Posterior vena cava (tissue), 2 donors: Measurements from ENCODE around the gene ST6GALNAC5. TPM values are rescaled to one million over a fixed set of nuclear protein-coding genes. Genes with fewer than 3 reads are reported as not detected.
"Not testable (repeated sequence)": the region's sequence is repeated elsewhere in the genome, so short reads cannot be mapped to it uniquely, and the experiment has no call there.

ENCODE experiments used
- DNase-seq: peaks from one replicate; pipeline ENCODE4 v3.0.0-alpha.2; 2020; ENCODE audit warnings: low spot score
- intact Hi-C, 2 donors: fragments of 100-400 bp; cut with DNase I; formaldehyde crosslinking; loops; one replicate each; pipeline versions ENCODE4 v1.14.1 to v1.14.2; 2022 to 2023
- total RNA-seq, 2 donors: library from RNA; stranded (reverse); fragmentation: NEBNext Ultra II Directional; extraction: Animal tissue kit (Norgen Biotek cat#: 25700); gene quantifications; one replicate each; pipeline ENCODE4 v1.2.1, GENCODE V29; 2021
- donor health status: DM: yes; HTN: yes; CAD: no.
- donor health status: DM: yes; HTN: yes; CAD: no.

ST6GALNAC5 gene
- total RNA-seq, 2 donors from 2014 or later: 6.0 to 21.8 TPM

DNA sequence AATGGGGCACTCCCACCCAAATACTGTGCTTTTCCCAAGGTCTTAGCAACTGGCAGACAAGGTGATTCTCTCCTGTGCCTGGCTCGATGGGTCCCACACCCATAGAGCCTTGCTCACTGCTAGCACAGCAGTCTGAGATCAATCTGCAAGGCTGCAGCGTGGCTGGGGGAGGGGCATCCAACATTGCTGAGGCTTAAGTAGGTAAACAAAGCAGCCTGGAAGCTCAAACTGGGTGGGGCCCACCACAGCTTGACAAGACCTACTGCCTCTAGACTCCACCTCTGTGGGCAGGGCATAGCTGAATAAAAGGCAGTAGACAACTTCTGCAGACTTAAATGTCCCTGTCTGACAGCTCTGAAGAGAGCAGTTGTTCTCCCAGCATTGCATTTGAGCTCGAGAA is 114.0 kb downstream of the ST6GALNAC5 start:
- DNase-seq, intact Hi-C loops: not testable (repeated sequence)

DNA sequence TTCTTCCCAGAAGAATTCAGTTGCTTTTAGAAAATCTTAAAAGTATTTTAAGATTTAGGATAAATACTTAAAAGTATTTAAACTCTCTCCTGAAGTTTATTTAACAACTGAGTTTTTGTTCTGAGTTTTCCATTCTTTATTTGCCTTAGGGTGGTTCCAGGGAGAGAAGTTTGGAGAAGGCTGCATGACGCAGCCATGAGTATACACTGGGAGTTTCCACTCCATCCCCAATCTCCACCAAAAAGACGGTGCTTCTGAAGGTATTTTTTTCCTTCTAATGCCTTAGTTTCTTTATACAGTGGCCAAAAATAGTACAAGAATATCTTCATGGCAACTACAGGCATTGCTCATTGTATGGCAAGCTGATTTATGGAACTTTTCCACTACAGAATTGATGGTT is 122.7 kb downstream of the ST6GALNAC5 start:
- intact Hi-C loops: no loop called here
- no peak for DNase-seq

DNA sequence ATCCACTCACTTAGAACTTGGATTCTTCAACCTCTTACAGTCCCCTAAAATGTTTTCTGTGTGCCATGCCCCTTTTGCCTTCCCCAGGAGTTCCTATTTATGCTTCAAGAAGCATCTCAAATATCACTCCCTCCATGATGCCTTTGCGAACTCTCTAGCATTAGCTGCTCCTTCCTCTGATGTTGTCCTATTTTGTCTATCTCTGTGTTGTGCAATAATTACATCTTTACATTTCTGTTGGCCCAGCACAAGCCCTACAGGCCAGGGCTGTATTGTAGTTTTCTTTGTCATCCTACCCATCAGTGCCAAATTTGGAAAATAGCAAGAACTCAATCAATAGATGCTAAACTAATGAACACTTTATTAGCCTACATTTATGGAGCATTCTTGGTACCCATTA is 125.8 kb downstream of the ST6GALNAC5 start:
- no peak for DNase-seq
- intact Hi-C loops: no loop called here

DNA sequence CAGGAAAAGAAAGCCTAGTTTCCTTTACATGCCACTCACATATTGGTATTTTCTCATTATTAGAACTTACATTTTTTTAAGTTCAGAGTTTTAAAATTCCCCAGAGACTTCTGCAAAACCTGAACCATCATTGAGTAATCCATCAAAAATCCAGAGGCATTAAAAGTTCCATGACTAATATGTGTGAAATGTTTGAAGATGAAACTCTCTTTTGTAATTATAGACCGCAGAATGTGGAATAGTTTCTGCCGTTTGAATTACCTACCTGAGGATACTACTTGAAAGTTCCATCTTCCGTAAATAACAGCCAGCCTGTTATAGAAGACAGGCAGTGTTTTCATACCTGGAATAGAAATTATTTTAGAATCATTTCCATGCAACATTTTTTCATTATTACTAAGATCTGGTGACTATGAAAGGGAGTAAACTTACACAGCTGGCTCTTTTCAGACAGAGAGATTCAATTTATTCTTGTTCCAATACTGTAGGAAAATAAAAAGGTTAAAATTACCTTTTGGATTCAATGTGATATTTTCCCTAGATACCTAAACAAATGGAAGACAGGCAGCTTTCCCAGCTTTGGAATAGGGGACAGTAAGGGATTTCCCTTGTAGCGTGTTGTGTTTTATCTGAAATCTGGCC is 131.4 kb downstream of the ST6GALNAC5 start:
- intact Hi-C loops: no loop called here
- DNase-seq: no peak

DNA sequence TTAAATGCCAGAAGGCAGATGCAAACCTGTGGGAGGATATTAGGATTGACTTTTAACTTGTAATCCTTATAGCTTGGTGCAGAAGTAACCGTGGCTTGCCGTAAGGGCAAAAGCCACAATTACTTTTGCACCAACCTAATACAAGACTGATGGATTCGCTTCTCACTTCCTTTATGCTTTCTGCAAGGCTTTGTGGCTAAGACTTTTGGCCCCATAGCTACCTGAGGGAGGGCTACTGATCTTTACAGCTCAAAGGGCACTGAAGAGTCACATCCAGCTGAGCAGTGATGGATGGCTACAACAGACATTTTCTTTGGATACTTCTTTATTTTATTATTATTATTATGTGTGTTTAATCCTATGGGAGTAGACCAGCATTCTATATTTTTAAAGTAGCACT is 140.4 kb downstream of the ST6GALNAC5 start:
- intact Hi-C loops: no loop called here
- no peak for DNase-seq

DNA sequence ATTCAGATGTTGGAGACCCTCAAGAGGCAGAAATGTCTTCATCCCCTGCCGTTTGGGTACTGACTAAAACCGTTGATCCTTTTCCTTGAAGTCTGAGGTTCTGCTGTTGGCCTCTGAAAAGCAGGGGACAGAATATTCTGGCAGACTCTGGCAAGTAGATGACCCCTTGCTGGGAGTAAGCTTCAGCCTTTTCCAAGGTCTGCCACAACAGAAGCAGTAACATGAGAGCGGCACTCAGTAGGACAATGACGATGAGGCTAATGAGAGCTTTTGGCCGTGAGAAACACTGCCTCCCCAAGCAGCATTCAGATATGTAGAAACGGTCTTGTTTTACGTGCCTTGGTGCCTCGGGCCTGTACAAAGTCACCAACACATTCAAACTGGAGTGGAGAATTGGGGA is 143.7 kb downstream of the ST6GALNAC5 start:
- no peak for DNase-seq
- intact Hi-C loops: no loop called here

DNA sequence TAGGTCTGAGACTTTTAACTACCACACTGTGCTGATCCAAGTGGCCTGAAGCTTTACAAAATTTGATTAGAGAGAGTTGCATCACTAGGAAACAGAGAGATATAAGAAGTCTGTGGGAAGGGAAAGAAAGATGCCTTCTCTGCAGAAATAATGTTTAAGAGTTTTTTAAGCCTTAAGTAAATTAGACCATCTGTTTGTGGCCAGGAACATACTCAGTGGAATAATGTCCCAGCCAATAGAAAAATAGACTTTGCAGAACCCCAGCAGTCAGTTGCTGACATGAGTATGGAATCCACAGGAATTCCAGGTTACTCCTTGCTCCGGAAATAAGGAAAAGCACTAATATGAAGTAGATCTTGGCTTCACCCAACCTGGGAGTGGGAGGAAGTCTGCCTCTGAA is 144.8 kb downstream of the ST6GALNAC5 start:
- no peak for DNase-seq
- intact Hi-C loops: no loop called here

DNA sequence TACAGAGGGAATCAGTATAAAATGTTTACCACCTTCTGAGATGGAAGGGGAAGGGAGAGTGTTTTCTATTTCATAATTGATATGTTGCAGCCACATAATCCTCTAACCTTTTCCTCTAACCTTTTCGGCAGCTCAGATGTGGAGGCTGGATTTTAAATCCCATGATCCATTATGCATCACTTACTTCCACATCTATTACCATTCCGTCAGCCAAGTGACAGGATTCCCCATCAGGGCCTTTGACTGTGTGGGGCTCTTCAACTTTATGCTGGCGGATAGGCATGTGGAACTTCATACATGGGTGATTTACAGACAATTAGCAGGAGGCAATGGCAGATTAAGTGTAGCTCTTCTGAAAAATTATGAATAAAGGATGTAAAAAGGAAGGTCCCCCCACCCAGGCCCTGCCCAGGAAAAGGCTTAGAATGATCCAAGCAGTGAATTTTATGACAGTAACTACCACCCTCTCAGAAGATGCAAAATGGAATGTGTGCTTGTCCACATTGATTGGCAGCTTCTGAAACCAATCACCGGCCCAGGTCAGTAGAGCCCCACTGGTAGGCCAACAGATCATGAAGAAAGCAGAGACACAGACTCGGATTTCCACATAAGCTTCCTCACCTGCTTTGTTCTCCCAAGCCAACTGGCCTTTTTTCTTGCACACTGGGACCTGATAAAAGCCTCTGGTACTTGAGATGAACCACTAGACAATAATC is 147.0 kb downstream of the ST6GALNAC5 start:
- intact Hi-C loops: no loop called here
- no peak for DNase-seq

DNA sequence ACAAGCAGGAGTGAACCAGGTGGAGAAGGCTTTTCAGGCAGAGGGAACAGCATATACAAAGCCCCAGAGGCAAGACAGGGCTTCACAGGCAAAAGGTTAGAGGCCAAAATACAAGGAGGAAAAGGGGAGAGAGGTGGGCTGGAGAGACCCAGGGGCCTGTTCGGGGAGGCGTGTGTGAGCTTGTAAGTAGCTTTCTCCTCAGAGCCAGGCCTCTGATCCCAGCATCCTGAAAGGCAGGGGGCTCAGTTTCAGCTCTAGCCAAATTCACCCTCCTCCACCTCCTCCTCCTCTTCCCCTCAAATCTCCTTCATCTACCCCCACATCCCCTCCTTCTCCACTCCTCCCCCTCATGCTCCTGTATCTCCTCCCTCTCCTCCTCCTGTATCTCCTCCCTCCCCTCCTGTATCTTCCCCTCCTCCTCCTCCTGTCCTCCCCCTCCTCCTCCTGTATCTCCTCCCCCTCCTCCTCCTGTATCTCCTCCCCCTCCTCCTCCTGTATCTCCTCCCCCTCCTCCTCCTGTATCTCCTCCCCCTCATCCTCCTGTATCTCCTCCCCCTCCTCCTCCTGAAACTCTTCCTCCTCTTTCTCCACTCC is 148.6 kb downstream of the ST6GALNAC5 start:
- intact Hi-C loops: loop anchor here in 1 of 2 donors (1.0 kb wide), 1 partner anchor 13 kb away; no protein-coding TSS in a partner anchor
- no peak for DNase-seq

DNA sequence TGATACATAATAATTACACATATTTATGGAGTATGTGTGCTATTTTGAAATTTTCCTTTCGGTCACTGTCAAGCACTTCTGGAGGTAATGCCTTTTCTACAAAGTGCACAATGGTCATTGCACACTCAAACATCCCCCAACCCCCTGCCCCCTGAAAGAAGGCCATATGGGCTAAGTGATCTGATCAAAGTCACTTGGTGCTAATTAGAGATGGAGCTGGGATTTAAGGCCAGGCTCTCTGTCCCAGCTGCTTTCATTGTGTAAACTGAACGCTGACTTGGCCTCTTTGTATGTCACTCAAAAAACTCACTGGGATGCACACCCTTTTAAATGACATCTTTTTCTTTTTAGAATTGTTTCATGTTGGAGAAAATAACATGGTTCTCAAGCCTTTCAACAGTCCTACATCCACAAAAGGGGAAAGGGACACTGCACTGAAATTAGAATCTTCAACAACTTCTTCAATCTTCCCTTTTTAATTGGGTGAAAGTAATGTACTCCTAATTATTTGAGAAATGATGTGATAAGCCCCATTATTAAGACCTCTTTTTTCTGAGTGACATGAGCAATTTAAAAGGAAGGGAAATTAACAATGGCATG is 149.2 kb downstream of the ST6GALNAC5 start:
- intact Hi-C loops: loop anchor here in 1 of 2 donors (1.0 kb wide), 1 partner anchor 13 kb away; no protein-coding TSS in a partner anchor
- DNase-seq: no peak

DNA sequence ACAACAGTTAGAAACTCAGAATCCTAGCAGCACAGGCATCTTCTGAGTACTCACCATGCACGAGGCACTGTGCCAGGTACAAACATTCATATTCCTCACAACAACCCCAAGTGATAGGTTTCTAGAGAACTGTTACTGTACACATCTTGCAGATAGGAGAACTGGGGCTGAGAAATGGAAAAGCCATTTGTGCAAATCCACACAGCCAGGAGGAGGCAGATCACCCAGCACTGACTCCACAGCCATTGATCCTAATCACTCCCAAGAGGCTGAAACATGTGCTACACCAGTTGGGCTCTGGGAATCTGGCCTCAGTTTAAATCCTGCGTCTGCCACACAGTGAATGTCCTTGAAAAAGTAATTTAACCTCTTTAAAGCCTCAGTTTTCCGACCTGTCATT is 151.0 kb downstream of the ST6GALNAC5 start:
- no peak for DNase-seq
- intact Hi-C loops: no loop called here

DNA sequence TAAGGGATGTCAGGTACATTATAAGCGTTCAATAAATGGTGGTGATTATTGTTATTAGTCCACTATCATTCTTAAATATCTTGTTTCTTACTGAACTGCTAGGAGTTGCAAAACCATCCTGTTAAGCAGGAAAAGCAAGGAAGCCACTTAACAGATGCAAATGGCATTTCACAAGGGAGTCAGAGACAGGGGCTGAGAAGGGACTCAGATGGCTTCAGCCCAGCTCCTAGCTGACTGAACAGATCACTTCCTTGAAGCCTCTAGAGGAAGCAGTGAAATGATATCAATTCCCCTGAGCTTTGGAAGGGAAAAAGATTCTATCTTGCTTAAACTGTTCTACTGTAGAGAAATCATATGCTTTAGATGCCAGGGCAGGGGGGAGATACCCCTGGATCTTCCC is 151.5 kb downstream of the ST6GALNAC5 start:
- intact Hi-C loops: no loop called here
- DNase-seq: no peak

DNA sequence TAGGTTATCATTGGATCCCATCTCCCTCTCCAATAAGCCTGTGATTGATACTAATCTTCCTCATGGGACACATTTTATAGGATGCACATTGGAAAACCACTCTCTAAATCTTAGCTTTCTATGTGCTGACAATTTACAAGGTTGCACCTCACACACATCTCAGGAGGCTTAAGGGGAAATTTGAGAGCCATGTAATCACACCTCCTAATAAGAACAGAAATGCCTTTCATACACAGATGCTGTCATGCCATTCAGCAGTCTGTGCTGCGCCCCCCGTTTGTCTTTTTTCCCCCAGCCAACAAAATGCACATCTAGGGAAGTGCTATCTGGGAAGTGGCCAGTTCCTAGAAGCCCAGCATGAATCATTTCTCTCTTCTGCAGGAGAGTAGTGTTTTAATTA is 154.5 kb downstream of the ST6GALNAC5 start:
- intact Hi-C loops: no loop called here
- no peak for DNase-seq

DNA sequence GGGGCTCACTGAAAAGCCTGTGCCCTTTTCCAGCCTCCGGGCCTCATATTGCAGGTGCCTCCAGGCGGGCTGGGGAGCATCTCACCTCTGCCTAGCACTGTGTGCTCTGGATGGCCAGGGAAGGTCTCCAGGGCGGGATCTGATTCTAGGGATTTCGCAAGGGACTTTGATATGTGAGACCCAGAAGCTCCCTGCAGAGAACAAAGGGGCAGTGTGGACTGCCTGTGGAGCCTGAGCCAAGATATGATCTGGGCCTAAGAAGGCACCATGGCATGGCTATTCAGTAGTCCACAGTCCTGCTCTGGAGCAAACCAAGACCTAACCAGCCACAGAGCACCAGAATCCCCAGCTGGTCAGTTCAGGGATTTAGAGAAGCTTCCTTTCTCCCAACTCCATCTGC is 157.2 kb downstream of the ST6GALNAC5 start:
- intact Hi-C loops: no loop called here
- DNase-seq: no peak

DNA sequence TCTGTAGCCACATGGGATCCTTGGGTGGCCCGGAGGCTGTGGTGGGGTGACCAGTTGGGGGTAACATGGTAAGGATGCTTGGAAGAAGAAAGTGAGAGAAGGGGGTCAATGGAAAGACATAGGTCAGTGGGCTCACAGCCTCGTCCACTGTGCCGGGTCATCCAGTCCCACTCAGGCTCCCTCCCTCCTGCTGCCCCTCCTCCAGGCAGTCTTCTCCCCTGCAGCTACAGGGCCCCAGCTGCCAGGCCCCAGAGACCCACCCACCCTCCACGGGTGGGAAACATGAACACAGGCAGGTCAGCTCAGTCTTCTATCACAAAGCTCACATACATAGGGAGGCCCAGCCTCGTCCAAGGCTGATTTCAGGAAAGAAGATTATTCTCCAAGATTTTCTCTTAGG is 158.3 kb downstream of the ST6GALNAC5 start:
- no peak for DNase-seq
- intact Hi-C loops: no loop called here

DNA sequence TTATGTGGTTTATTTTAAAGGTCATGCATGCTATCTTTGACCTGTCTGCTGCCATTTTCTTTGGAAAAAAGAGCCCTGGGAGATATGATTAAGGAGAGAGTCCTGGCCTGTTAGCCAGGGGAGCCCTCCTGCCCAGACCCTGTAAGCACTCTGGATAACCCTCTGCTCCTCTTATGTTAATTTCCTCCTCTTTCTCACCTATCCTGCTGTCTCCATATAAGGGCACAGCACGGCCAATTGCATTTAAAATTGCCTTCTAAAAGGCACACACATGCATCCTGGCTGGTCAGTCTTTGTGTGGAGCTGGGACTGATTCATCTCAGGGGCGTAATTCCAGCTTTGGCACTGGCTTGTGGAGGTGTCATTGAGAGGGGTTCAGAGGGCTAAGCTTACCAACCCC is 158.9 kb downstream of the ST6GALNAC5 start:
- intact Hi-C loops: no loop called here
- DNase-seq: no peak

DNA sequence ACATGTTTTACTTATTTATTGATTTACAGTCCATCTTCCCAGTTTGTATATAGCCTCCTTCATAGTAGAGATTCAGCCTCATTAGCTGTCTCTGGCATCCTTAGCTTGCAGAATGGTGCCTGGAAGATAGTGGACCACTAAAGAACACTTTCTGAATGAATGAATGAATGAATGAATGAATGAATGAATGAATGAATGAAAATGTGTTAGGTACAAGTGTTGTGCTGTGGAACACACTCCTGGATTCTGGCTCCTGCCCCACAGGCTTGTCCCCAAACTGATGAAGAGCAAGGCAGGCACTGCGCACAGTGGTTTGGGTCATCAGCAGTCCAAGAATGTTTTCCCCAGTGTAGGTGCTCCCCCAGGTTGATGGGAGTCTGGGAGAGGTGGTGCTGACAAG is 159.4 kb downstream of the ST6GALNAC5 start:
- DNase-seq: no peak
- intact Hi-C loops: no loop called here

DNA sequence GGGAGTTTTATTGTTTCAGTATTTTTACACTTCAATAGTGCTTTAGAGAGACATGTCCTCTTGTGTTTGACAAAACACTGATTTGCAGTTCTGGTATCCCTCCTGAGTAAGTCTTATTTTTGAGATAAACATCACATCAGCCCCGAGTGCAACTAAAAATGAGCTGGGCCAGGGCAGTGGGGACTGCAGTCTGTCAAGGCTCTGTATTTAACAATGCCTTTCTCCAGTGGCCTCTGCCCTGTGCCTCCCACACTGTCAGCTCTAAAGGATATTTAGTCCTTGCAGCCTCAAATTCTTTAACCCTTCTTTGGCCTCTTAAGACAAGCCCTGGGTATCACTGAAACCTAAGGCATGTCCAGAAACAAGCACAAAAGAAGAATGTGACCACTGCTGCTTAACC is 160.6 kb downstream of the ST6GALNAC5 start:
- DNase-seq: no peak
- intact Hi-C loops: no loop called here

DNA sequence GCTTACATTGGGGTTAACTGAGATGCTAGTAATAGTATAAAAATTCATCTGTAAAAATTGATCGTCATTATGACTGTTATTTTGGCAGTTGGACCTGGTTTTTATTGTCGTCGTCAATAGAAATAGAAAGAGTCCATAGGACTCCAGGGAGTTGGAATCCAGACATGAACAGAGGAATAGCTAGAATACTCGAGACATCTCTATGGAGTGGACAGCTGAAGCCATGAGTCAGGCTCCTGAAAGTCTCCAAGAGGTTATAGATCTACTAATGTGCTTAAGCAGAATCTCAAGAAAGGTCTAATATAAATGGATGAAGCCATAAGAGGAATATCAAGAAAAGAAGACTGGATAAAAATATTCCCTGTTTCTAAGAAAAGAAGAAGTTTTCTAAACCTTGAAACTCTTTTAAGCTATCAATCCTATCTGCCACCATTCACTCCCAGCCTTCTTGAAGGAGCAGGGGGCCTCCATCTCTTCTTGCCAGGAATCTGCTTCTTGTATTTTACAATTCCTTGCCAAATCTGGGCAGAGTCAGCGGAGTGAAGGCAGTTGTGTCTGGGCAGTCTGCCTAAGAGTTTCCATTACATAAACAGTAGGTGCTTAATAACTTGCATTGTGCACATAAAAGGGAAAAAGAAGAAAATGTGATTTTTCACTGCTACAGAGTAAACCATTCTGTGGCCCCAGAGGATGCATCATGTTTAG is 163.3 kb downstream of the ST6GALNAC5 start:
- intact Hi-C loops: no loop called here
- no peak for DNase-seq
